Measurements from ENCODE around the gene UIMC1. TPM values are rescaled to one million over a fixed set of nuclear protein-coding genes. Genes with fewer than 3 reads are reported as not detected.

UIMC1 gene
- total and polyA plus RNA-seq, 2 of the 13 experiments (the other 11 are each of a cell fraction or from before 2014, with no cell fraction given), result 18.9 to 32.7 TPM

DNA sequence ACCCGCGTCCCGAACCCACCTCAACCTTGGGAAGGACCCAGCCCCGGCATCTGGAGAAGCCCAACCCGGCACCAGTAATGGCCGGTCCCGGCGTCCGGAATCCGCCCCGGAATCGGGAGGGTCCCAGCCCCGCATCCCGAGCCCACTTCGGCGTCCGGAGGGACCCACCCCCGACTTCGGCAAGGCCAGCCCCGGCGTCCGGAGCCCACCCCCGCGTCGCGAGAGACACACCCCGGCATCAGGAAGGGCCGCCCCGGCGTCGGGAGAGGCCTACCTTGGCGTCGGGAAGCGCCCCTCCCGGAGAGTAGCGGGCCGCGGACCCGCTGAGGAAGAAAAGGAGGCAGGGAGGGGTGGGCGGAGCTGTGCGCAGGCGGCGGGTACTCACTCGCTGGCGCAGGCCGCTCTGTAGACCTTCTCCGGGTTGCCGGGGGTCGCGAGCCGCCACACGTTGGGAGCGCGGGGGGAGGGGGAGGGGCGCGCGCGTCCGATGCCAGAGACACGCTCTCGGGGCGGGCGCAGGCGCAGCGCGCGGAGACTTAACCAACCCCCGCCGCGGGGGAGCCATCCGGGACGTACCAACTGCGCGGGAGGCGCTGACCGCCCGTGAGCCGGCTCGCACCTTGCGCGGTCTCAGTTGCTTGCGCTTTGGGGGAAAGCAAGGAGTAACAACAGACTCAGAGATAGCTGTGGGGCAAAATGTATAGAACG lies at the start of gene UIMC1 (continued):
- peak; percentile 70; the same call in 1 of the 2 replicates for TF ChIP-seq ZNF768 (CRISPR knock-in tag; IDR thresholded peaks at IDR 0.05)
- no peak for TF ChIP-seq JUNB (CRISPR knock-in tag; IDR thresholded peaks at IDR 0.05; ENCODE audit: borderline replicate concordance)
- no peak for TF ChIP-seq GATA4 (IDR thresholded peaks at IDR 0.05; ENCODE audit: borderline replicate concordance, low read depth)
- TF ChIP-seq NCOR1 (IDR thresholded peaks at IDR 0.05; ENCODE audit: borderline replicate concordance, low read length), result no peak
- 0 out of 2 replicates have a peak, but pooled peaks have one; percentile 16 for TF ChIP-seq FOSL2 (CRISPR knock-in tag; IDR thresholded peaks at IDR 0.05)
- TF ChIP-seq, protein P1, sequence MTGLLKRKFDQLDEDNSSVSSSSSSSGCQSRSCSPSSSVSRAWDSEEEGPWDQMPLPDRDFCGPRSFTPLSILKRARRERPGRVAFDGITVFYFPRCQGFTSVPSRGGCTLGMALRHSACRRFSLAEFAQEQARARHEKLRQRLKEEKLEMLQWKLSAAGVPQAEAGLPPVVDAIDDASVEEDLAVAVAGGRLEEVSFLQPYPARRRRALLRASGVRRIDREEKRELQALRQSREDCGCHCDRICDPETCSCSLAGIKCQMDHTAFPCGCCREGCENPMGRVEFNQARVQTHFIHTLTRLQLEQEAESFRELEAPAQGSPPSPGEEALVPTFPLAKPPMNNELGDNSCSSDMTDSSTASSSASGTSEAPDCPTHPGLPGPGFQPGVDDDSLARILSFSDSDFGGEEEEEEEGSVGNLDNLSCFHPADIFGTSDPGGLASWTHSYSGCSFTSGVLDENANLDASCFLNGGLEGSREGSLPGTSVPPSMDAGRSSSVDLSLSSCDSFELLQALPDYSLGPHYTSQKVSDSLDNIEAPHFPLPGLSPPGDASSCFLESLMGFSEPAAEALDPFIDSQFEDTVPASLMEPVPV (CRISPR knock-in tag; IDR thresholded peaks at IDR 0.05), result peak; percentile 73; the same call in 1 of the 2 replicates
- TF ChIP-seq ZBTB21 (CRISPR knock-in tag; IDR thresholded peaks at IDR 0.05), result no peak
- no peak for TF ChIP-seq EEA1 (CRISPR knock-in tag; IDR thresholded peaks at IDR 0.05; ENCODE audit: borderline replicate concordance)
- TF ChIP-seq DR1 (CRISPR knock-in tag; IDR thresholded peaks at IDR 0.05), result peak; percentile 51; the same call in 1 of the 2 replicates
- TF ChIP-seq ZNF792 (CRISPR knock-in tag; IDR thresholded peaks at IDR 0.05), result no peak
- TF ChIP-seq CHCHD3 (CRISPR knock-in tag; IDR thresholded peaks at IDR 0.05), result no peak; the same call in 1 of the 2 replicates
- TF ChIP-seq, protein P2, sequence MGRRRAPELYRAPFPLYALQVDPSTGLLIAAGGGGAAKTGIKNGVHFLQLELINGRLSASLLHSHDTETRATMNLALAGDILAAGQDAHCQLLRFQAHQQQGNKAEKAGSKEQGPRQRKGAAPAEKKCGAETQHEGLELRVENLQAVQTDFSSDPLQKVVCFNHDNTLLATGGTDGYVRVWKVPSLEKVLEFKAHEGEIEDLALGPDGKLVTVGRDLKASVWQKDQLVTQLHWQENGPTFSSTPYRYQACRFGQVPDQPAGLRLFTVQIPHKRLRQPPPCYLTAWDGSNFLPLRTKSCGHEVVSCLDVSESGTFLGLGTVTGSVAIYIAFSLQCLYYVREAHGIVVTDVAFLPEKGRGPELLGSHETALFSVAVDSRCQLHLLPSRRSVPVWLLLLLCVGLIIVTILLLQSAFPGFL (CRISPR knock-in tag; IDR thresholded peaks at IDR 0.05), result no peak
- TF ChIP-seq YEATS2 (CRISPR knock-in tag; IDR thresholded peaks at IDR 0.05; ENCODE audit: borderline replicate concordance), result peak; percentile 31; the same call in 1 of the 2 replicates
- no peak for TF ChIP-seq ZNF616 (CRISPR knock-in tag; IDR thresholded peaks at IDR 0.05; ENCODE audit: low read depth)
- 0 out of 2 replicates have a peak, but pooled peaks have one; percentile 28 for TF ChIP-seq XBP1 (CRISPR knock-in tag; IDR thresholded peaks at IDR 0.05)
- no peak for TF ChIP-seq STAT5B (CRISPR knock-in tag; IDR thresholded peaks at IDR 0.05)
- no peak for TF ChIP-seq NFATC3 (CRISPR knock-in tag; IDR thresholded peaks at IDR 0.05)
- TF ChIP-seq TARDBP (CRISPR knock-in tag; IDR thresholded peaks at IDR 0.05), result peak; percentile 68
- TF ChIP-seq ZBTB8A (CRISPR knock-in tag; IDR thresholded peaks at IDR 0.05; ENCODE audit: borderline replicate concordance, low read depth), result no peak; the same call in 1 of the 2 replicates
- TF ChIP-seq ZFY (CRISPR knock-in tag; IDR thresholded peaks at IDR 0.05), result peak; percentile 96
- TF ChIP-seq, protein P3, sequence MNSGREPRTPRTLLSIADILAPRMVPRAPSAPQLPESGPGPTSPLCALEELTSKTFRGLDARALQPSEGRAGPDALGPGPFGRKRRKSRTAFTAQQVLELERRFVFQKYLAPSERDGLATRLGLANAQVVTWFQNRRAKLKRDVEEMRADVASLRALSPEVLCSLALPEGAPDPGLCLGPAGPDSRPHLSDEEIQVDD (CRISPR knock-in tag; IDR thresholded peaks at IDR 0.05; ENCODE audit: borderline replicate concordance), result no peak
- TF ChIP-seq TRIM24 (CRISPR knock-in tag; IDR thresholded peaks at IDR 0.05), result no peak
- TF ChIP-seq ZSCAN31 (CRISPR knock-in tag; IDR thresholded peaks at IDR 0.05; ENCODE audit: low read depth), result peak; percentile 68
- peak; percentile 95 for TF ChIP-seq ZMYM3 (CRISPR knock-in tag; IDR thresholded peaks at IDR 0.05)
- TF ChIP-seq, protein P4, sequence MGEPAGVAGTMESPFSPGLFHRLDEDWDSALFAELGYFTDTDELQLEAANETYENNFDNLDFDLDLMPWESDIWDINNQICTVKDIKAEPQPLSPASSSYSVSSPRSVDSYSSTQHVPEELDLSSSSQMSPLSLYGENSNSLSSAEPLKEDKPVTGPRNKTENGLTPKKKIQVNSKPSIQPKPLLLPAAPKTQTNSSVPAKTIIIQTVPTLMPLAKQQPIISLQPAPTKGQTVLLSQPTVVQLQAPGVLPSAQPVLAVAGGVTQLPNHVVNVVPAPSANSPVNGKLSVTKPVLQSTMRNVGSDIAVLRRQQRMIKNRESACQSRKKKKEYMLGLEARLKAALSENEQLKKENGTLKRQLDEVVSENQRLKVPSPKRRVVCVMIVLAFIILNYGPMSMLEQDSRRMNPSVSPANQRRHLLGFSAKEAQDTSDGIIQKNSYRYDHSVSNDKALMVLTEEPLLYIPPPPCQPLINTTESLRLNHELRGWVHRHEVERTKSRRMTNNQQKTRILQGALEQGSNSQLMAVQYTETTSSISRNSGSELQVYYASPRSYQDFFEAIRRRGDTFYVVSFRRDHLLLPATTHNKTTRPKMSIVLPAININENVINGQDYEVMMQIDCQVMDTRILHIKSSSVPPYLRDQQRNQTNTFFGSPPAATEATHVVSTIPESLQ (CRISPR knock-in tag; conservative IDR thresholded peaks at IDR 0.05), result no peak
- peak; percentile 21; the same call in 1 of the 2 replicates for TF ChIP-seq ISL2 (CRISPR knock-in tag; IDR thresholded peaks at IDR 0.05)
